Measurements from ENCODE around the gene LMNA.
"Not testable (repeated sequence)": the region's sequence is repeated elsewhere in the genome, so short reads cannot be mapped to it uniquely, and the experiment has no call there.

Gene LMNA

DNA sequence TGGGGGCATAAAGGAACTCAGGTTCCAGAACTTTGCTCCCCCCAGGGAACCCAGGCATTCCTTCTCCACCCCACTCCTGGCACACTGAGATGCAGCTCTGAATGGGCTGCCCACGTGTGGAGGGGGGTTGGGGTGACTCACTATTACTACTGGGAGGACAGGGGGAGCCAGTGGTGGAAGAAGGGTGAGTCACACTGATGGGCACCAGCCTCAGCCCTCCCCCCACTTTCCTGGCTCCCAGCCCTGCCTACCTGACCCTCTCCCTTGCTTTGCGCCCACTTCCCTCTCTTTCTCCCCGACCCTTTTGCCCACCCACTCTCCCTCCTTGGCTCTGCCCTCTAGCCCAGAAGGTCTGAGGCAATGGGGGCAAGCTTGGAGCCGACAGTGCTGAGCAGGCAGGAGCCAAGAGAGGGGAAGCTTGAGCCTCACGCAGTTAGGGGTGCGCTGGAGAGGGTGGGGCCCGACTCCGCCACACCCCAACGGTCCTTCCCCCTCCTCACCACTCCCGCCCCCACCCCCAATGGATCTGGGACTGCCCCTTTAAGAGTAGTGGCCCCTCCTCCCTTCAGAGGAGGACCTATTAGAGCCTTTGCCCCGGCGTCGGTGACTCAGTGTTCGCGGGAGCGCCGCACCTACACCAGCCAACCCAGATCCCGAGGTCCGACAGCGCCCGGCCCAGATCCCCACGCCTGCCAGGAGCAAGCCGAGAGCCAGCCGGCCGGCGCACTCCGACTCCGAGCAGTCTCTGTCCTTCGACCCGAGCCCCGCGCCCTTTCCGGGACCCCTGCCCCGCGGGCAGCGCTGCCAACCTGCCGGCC is at the start of gene LMNA:
Gene LMNA (plus strand): TSS at position 611 of the 818 bp plus-strand sequence. CDS start 208 bp downstream, outside the sequence.
- peak; percentile 98 for DNase-seq
- in situ Hi-C loops (cut with HindIII; ENCODE audit: low pct_ligation_motif_present, low pct_unique_long_range_greater_than_20kb, low sequenced_read_pairs) = no loop called here

DNA sequence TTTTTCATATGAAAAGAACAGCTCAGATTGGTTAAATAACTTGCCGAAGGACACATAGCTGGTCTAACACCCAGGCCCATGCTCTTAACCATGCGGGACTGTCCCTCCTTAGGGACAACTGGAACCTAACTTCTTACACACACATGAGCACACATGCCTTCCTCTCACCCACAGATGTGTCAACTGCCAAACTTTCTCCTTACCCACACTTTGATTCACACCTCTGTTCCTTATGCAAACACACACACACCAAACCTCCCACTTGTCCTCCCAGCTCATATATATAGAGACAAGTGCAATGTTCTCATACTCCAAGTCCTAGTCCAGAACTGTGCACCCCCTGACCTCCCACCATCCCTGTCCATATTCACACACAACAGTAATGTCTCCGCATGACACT is 49.3 kb upstream of the LMNA start:
- in situ Hi-C loops (cut with HindIII; ENCODE audit: low pct_ligation_motif_present, low pct_unique_long_range_greater_than_20kb, low sequenced_read_pairs) = no loop called here
- DNase-seq = no peak

DNA sequence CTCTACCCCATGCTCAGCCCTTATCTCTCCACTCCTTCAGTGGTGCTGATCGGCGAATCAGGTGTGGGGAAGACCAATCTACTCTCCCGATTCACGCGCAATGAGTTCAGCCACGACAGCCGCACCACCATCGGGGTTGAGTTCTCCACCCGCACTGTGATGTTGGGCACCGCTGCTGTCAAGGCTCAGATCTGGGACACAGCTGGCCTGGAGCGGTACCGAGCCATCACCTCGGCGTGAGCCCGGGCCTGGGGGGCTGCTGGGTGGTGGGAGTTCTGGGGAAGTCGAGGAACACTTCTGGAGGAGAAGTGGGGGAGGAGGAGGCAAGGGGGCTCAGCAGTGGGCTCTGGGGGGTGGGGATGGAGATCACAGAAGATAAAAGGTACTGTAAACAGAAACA is 48.6 kb upstream of the LMNA start:
- in situ Hi-C loops (cut with HindIII; ENCODE audit: low pct_ligation_motif_present, low pct_unique_long_range_greater_than_20kb, low sequenced_read_pairs) = no loop called here

DNA sequence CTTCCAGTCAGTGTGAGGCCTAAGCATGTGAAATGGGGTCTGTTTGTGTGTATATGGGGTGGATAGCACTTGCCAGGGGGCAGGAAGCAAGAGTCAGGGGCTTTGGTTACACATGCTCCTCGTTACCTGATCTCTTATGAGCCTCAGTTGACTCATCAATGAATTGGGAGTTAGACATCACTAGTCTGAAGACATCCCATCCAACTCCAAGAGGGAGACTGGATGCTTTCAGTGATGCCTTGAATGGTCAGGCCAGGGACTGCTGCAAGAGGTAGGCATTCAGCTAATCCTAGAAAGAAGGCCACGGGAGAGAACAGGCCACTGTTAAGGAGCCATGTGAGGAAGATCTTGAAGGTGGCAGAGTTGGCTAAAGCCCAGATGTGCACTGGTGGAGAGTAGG is 47.2 kb upstream of the LMNA start:
- no peak for DNase-seq
- in situ Hi-C loops (cut with HindIII; ENCODE audit: low pct_ligation_motif_present, low pct_unique_long_range_greater_than_20kb, low sequenced_read_pairs) = no loop called here

More for the DNA sequence above, 48.6 kb upstream of the LMNA start:
- no peak for DNase-seq

DNA sequence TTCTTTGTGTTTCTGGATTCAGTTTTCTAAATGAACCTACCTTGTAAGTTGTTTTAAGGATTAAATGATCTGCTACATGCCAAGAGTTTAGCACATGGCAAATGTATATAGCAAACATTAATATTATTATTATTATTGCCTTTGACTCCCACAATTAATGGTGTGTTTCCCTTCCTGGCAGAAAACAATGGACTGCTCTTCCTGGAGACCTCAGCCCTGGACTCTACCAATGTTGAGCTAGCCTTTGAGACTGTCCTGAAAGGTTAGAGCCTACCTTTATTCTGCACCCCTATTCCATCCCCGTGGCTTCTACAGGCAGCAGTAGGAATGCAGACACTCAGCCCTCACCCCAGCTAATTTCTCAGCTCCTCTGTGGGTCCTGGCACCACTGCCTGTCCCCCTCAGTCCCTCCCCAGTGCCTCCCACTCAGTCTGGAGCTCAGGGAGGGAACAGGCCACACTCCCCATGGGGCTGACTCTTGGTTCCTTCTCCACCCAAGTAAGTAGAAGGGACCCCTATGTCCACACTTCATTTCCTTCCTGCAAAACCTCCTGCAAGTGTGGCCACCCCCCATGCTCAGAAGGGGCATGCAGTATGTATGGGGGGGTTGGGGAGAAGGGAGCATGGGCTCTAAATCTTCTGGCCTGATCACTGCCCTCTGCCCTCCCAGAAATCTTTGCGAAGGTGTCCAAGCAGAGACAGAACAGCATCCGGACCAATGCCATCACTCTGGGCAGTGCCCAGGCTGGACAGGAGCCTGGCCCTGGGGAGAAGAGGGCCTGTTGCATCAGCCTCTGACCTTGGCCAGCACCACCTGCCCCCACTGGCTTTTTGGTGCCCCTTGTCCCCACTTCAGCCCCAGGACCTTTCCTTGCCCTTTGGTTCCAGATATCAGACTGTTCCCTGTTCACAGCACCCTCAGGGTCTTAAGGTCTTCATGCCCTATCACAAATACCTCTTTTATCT is 44.7 kb upstream of the LMNA start:
- no peak for DNase-seq
- in situ Hi-C loops (cut with HindIII; ENCODE audit: low pct_ligation_motif_present, low pct_unique_long_range_greater_than_20kb, low sequenced_read_pairs) = no loop called here

DNA sequence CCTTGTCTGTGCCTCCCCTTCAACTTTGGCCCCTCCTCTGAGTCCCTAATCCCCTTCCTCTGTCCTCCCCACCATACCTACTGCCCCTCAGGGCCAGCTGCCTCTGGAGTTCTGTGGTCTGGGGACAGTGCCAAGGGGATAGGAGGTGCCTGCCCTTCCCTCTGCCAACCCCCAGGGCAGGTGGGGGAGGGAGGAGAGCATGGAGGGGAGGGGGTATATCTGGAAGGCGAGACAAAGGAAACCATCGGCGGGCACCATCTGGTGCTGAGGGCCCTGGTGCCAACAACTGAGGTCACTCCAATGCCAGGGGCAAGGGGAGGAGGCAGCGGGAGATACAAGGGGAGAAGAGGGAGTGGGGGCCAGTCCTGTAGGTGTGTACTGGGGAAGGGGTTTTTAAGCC is 44.0 kb upstream of the LMNA start:
- DNase-seq = no peak
- in situ Hi-C loops (cut with HindIII; ENCODE audit: low pct_ligation_motif_present, low pct_unique_long_range_greater_than_20kb, low sequenced_read_pairs) = no loop called here

DNA sequence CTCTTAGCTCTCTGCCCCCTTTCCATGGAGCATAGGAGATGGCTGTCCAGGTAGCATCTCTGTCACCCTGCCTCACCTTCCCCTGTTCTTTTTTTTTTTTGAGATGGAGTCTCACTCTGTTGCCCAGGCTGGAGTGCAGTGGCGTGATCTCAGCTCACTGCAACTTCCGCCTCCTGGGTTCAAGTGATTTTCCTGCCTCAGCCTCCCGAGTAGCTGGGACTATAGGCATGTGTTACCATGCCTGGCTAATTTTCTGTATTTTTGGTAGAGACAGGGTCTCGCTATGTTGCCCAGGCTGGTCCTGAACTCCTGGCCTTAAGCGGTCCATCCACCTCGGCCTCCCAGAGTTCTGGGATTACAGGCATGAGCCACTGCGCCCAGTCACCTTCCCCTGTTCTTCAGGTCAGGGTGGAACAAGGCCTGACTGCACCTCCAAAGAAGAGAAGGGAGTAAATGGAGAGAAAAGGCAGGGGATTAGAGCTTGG is 43.1 kb upstream of the LMNA start:
- in situ Hi-C loops (cut with HindIII; ENCODE audit: low pct_ligation_motif_present, low pct_unique_long_range_greater_than_20kb, low sequenced_read_pairs); DNase-seq: not testable (repeated sequence)

DNA sequence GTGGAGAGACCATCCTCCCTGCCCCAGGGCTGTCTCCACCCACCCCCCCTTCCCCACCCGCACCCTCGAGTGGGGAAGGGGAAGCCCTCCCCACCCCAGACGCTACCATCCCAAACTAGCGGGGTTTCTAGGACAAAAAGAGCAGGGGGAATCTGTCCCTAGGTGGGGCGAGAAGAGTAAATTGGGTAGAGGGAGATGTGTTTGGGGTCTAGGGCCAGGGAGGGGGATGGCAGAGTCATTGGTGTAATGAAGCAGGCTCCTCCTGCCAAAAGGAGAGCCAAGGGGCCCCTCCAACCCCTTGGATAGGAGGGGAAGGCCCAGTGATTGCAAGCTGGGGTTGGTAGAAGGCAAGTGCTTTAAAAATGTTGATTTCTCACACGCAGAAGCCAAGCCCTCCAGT is 42.3 kb upstream of the LMNA start:
- in situ Hi-C loops (cut with HindIII; ENCODE audit: low pct_ligation_motif_present, low pct_unique_long_range_greater_than_20kb, low sequenced_read_pairs) = no loop called here
- no peak for DNase-seq

DNA sequence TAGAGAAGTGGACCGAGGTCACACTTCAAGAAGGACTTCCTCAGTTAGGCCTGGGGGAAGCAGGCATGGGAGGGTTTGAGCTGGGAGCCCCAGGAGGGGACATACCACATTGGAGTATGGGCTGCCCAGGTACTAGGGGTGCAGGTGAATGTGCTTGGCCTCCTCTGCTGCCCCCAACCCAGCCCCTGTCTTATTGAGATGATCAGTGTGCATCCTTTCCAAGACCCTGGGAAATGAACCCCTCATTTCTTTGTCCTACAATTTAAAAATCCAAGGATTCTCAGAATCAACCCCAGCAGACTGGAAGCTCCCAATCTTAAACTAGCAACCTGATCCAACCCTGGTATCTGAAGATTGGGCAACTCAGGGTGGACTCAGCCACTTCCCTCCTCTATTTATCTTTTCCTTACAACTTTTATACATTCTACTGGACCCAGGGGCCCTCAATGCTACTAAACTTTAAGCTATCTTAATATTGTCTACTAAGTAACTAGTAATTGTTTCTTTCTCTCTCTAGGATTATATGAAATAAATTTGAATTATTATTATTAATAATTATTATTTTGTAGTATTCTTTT is 41.3 kb upstream of the LMNA start:
- in situ Hi-C loops (cut with HindIII; ENCODE audit: low pct_ligation_motif_present, low pct_unique_long_range_greater_than_20kb, low sequenced_read_pairs) = no loop called here
- no peak for DNase-seq

DNA sequence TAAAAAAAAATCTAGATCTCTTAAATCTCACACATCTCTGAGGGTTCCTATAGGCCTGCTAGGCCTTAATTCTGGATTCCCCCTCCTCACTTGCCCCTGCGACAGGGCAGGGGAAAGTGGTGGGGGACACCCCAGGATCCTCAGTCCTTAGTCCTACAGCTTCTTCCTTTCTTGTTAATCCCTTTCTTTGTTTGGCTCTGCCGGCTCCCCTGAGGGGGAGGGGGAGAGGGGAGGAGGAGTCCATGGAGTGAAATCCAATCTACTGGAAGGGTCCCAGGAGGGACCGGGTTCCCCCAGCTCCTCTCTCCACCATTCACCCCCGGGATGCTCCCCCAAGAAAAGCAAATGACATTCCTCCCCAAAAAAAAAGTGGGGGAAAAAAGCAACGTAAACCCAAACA is 40.8 kb upstream of the LMNA start:
- no peak for DNase-seq
- in situ Hi-C loops (cut with HindIII; ENCODE audit: low pct_ligation_motif_present, low pct_unique_long_range_greater_than_20kb, low sequenced_read_pairs) = no loop called here

DNA sequence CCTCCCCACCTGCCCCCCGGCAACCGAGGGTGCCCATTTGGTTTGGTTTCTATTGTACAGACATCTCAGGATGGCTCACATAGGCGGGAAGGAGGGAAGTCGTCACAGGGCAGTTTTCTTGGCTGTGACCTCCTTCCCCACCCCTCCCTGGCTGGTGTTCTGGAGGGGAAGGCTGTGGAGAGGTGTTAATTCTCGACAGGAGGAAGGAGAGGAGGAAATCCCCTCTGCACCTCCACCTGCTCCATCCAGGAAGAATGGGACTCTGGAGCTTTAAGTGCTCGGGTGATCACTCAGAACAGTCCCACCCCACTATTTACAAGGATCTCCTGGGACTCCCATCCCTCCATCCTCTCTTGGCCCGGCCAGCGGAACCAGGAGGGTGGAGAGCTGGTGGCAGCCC is 39.9 kb upstream of the LMNA start:
- DNase-seq = no peak
- in situ Hi-C loops (cut with HindIII; ENCODE audit: low pct_ligation_motif_present, low pct_unique_long_range_greater_than_20kb, low sequenced_read_pairs) = no loop called here

DNA sequence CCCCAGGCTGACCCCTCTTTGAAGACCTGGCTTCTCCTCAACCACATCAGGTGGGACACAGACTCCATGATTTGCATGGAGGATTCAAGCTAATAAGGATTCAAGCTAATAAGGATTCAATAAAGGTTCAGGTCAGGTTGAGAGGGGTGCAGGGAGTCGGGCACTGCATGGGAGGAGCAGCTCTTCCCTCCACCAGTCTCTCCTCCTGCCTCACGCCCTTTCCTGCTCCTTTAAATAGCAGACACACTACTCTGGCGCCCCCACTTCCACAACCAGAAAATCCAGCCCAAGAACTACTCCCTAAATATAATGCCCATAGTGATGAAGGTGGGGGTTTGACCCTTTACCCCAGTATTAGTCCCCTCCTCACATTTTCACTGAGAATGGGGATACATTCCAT is 39.3 kb upstream of the LMNA start:
- DNase-seq = no peak
- in situ Hi-C loops (cut with HindIII; ENCODE audit: low pct_ligation_motif_present, low pct_unique_long_range_greater_than_20kb, low sequenced_read_pairs) = no loop called here

DNA sequence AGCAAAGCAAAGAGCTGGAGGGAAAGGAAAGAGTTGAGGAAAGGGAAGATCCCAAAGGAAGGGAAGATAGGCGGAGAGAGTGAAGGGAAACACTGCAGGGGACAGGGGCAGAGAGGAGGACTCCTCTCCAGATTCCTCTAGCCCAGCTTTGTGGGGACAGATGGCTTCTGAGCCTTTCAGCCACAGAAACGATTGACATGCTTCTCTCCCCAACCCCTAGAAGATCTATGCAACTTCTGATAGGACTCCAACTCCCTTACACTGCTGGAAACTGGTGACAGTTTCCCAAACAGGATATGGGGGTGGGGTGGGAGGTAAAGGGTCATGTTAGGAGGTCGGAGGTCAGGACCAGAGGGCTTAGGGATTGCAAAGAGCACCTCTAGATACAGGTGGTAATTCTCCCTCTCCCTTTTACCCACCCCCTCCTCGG is 38.7 kb upstream of the LMNA start:
- no peak for DNase-seq
- in situ Hi-C loops (cut with HindIII; ENCODE audit: low pct_ligation_motif_present, low pct_unique_long_range_greater_than_20kb, low sequenced_read_pairs) = no loop called here

DNA sequence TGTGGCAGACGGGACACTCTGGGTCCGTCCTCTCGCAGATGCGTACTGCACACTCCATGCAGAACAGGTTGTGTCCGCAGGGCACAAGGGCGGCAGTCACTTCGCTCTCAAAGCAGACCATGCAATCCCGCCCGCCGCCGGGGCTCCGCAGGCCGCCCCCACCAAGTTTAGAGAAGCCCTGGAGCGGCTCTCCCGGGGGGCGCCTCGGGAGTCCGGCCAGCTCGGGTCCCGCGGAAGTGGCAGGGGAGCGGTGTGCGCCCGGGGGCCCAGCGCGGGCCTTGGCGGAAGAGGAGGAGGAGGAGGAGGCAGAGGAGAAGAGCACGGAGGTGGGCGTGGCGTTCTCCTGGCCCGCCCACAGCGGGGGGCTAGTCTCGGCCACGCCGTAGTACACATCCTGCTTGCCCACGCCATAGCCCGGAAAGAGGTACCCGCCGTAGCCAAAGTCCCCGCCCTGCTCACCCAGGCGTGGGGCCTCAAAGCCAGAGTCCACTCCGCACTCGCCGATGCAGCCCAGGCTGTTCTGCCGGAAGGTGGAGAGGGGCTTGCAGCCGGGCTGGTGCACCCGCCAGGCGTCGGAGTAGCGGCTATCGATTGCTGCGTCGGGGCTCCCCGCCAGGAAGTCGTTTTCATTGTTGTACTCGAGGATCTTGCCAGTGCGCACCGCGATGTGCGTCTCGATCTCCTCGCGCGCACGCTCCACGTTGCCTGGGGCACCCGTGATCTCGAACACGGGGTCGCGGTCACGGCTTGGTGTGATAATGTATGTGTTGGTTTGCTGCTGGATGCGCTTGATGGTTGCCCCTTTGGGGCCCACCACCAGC is 37.7 kb upstream of the LMNA start:
- in situ Hi-C loops (cut with HindIII; ENCODE audit: low pct_ligation_motif_present, low pct_unique_long_range_greater_than_20kb, low sequenced_read_pairs) = no loop called here
- no peak for DNase-seq

DNA sequence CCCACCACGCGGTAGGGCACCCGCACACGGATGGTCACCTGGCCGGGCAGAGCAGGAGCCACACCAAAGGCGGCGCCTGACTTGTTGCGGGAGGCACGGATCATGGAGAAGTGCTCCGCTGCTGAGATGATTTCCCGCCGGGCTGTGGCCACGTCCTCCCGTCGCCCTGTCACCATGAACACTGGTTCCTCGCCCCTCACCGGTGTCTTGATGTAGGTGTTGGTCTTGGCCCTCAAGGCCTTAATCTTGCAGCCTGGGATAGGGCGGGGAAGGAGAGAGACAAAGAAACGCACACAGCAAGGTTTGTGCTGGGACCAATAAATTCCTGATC is 37.1 kb upstream of the LMNA start:
- DNase-seq = no peak
- in situ Hi-C loops (cut with HindIII; ENCODE audit: low pct_ligation_motif_present, low pct_unique_long_range_greater_than_20kb, low sequenced_read_pairs) = no loop called here

DNA sequence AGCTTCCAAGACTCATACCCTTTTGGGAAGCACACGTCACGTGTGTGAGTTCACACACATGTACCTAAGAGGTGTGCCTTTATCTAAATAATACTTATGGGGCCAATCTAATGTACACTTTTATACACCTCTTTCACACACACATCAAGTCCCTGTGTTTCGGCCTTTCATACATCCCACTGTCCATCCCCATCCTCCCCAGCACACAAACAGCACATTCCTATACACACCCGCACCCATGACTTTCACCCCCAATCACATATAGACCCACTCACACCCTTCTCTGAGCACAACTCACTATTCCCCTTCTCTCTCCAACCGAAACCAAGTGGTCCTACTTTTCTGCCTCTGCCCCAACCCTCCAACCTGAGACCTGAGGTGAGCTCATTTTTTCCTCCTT is 35.8 kb upstream of the LMNA start:
- in situ Hi-C loops (cut with HindIII; ENCODE audit: low pct_ligation_motif_present, low pct_unique_long_range_greater_than_20kb, low sequenced_read_pairs) = no loop called here
- DNase-seq = no peak

DNA sequence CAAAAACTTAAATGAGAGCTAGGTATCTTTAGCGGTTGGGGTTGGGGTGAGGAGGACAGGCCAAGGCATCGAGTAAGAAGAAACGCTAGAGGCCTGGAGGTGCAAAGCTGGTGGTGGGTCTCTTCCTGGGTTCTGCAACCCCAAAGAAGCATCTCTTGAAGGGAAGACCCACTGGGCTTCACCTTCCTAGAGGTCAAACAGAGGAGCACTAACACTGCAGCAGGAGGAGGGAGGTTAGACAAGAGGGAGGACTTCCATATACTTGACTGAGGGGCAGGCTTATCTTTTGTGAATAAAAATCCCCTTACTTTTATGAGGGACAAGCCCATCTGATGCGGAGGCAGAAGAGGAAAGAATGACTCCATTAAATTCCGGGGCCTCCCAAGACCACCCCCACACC is 34.7 kb upstream of the LMNA start:
- no peak for DNase-seq
- in situ Hi-C loops (cut with HindIII; ENCODE audit: low pct_ligation_motif_present, low pct_unique_long_range_greater_than_20kb, low sequenced_read_pairs) = no loop called here

DNA sequence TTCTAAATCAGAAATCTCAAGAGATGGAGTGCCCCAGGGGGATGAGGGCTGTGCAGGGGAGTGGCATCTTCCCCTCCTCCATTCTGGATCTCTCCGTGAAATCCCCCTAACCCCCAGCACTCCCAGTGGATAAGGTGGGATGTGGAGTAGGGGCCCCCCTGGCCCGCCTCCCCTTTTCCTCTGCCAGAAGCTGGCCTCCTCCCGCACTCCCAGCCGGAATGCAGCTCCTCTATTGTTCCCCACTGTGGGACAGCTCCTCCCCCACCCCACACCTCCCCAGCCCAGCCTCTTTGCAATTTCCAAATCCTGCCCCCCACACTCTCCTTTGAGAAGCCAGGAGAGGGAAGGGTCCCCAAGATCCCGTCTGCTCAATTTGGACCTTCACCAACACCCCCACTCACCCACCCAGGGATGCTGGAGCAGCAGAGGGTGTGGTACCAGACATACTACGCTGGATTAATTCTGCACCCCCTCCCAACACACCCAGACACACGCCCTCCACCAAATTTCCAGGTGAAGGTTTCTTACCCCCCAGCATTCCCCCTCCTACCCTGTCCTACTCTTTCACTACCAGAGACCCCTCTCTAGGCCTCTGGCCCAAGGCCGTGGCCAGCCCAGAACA is 34.2 kb upstream of the LMNA start:
- DNase-seq = no peak
- in situ Hi-C loops (cut with HindIII; ENCODE audit: low pct_ligation_motif_present, low pct_unique_long_range_greater_than_20kb, low sequenced_read_pairs) = no loop called here
